K562 (cell line): ENCODE measurements around the gene TTC13. TPM values are rescaled to one million over a fixed set of nuclear protein-coding genes. Genes with fewer than 3 reads are reported as not detected.

Source experiments
- ATAC-seq: fragments of 200-7000 bp; cut with Tn5 transposase; 3 replicates; pipeline ENCODE4 v1.9.1; 2020; ENCODE audit warnings: moderate library complexity
- BruUV-seq: library from RNA; stranded (reverse); fragments of 400-500 nt; replicated peaks from 2 replicates; lab custom pipeline; 2021; lab: Mats Ljungman, UMichigan
- CTCF ChIA-PET: fragments of 300-600 bp; formaldehyde crosslinking; extraction: SDS; loops from one replicate; lab custom pipeline; 2021; ENCODE audit warnings: low intra/inter-chr PET ratio; lab: Yijun Ruan, JAX
- POLR2A ChIA-PET: fragments of 300-600, 350-650 bp; sonication (Branson Sonifier 250); formaldehyde crosslinking; extraction: SDS; loops from one replicate; lab custom pipeline; 2021; ENCODE audit warnings: antibody characterized with exemption, inconsistent platforms; lab: Yijun Ruan, JAX
- DNase-seq, 4 experiments: peaks; one replicate each; pipeline versions ENCODE4 v3.0.0 to v3.0.0-alpha.2; 2011 to 2018; ENCODE audit warnings: low spot score in 3 of 4, mixed read lengths in 3 of 4; ENCODE audit errors: extremely low read depth in 1 of 4
- FAIRE-seq: peaks from 2 replicates; lab custom pipeline; 2011; peaks lifted over from hg19 to GRCh38; lab: Jason Lieb, UNC
- H2AFZ ChIP-seq: 2 replicates; pipeline ENCODE4 v1.6.0; 2011; ENCODE audit warnings: low read depth, low read length, control low read depth, inconsistent platforms
- H3K27ac ChIP-seq: fragments of 200-600 bp; 3 replicates; pipeline ENCODE4 v1.8.0; 2011; ENCODE audit warnings: low read depth, mild to moderate bottlenecking, control low read depth, inconsistent platforms, low read length, moderate library complexity, mixed read lengths; ENCODE audit errors: extremely low read depth
- H3K27me3 ChIP-seq, 2 experiments: fragments of 300-600 bp in 1 of 2; 2 replicates in 1 of 2; 3 replicates in 1 of 2; pipeline versions ENCODE4 v1.6.0 to v1.8.0; 2011; ENCODE audit warnings: inconsistent platforms in 2 of 2, low read length in 2 of 2, mild to moderate bottlenecking in 1 of 2, mixed read lengths in 1 of 2, moderate library complexity in 1 of 2; ENCODE audit not compliant: control insufficient read depth in 2 of 2, insufficient read depth in 2 of 2
- H3K36me3 ChIP-seq: fragments of 300-600 bp; 3 replicates; pipeline ENCODE4 v1.8.0; 2011; ENCODE audit warnings: mild to moderate bottlenecking, low read length, inconsistent platforms; ENCODE audit not compliant: control insufficient read depth, insufficient read depth
- H3K4me1 ChIP-seq, 2 experiments: fragments of 200-600 bp in 1 of 2; replicated peaks in 1 of 2; 2 replicates in 1 of 2; 3 replicates in 1 of 2; pipeline versions ENCODE4 v1.5.1 to v1.8.0; 2011; ENCODE audit warnings: inconsistent platforms in 2 of 2, low read length in 2 of 2, mild to moderate bottlenecking in 1 of 2, mixed read lengths in 1 of 2, moderate library complexity in 1 of 2; ENCODE audit not compliant: control insufficient read depth in 2 of 2, insufficient read depth in 2 of 2
- H3K4me2 ChIP-seq: 2 replicates; pipeline ENCODE4 v1.6.1; 2011; ENCODE audit warnings: low read length, control low read depth, inconsistent platforms, mixed read lengths; ENCODE audit not compliant: insufficient read depth
- H3K4me3 ChIP-seq: fragments of 200-600 bp; sonication (generic), shearing (Covaris generic); 2 replicates; pipeline ENCODE4 v1.5.1; 2016; ENCODE audit warnings: control low read depth, inconsistent platforms
- H3K79me2 ChIP-seq: fragments of 200-600 bp; 3 replicates; pipeline ENCODE4 v1.8.0; 2011; ENCODE audit warnings: low read length, inconsistent platforms; ENCODE audit not compliant: control insufficient read depth, insufficient read depth
- H3K9ac ChIP-seq, 2 experiments: 2 replicates each; pipeline versions ENCODE4 v1.6.0 to v1.6.1; 2011; ENCODE audit warnings: low read depth in 2 of 2, low read length in 2 of 2, control low read depth in 1 of 2, inconsistent platforms in 1 of 2, mild to moderate bottlenecking in 1 of 2, mixed read lengths in 1 of 2; ENCODE audit not compliant: insufficient read depth in 1 of 2
- H3K9me1 ChIP-seq: one replicate; pipeline ENCODE4 v1.6.0; 2011; ENCODE audit warnings: inconsistent platforms, mild to moderate bottlenecking, low read length, moderate library complexity; ENCODE audit not compliant: control insufficient read depth, insufficient read depth
- H3K9me3 ChIP-seq: replicated peaks from 2 replicates; pipeline ENCODE4 v1.5.1; 2011; ENCODE audit warnings: low read depth, low read length, inconsistent platforms; ENCODE audit not compliant: control insufficient read depth, insufficient read depth
- H4K20me1 ChIP-seq: replicated peaks from 2 replicates; pipeline ENCODE4 v1.6.1; 2011; ENCODE audit warnings: low read length, inconsistent platforms, mixed read lengths; ENCODE audit not compliant: control insufficient read depth, insufficient read depth
- ASH1L ChIP-seq: fragments of 450-650 bp; IDR thresholded peaks from 2 replicates; pipeline ENCODE4 v1.6.1; 2018; ENCODE audit warnings: borderline replicate concordance, mild to moderate bottlenecking, low read depth; ENCODE audit not compliant: partially characterized antibody
- CBX8 ChIP-seq: fragments of 200-600 bp; sonication (generic); IDR thresholded peaks from 2 replicates; pipeline ENCODE4 v1.6.1; 2012; ENCODE audit warnings: borderline replicate concordance, mixed run types, low read depth, mild to moderate bottlenecking, moderate library complexity, mixed read lengths, low read length, control low read depth, inconsistent platforms; ENCODE audit not compliant: poor library complexity, severe bottlenecking; ENCODE audit errors: extremely low read depth
- CREBBP ChIP-seq: IDR thresholded peaks from one replicate; pipeline ENCODE4 v1.6.1; 2012; ENCODE audit warnings: low read depth, mild to moderate bottlenecking, control low read depth, inconsistent platforms, low read length
- DMBX1 ChIP-seq: fragments of 250-450 bp; sonication (Bioruptor Pico); IDR thresholded peaks from 2 replicates; pipeline ENCODE4 v1.8.0; 2022; ENCODE audit warnings: inconsistent platforms, mild to moderate bottlenecking, moderate library complexity, borderline replicate concordance
- E2F5 ChIP-seq: sonication (generic); formaldehyde crosslinking; IDR thresholded peaks from 2 replicates; pipeline ENCODE4 v1.8.0; 2022; ENCODE audit warnings: mild to moderate bottlenecking, missing genetic modification reagents
- HDAC6 ChIP-seq: IDR thresholded peaks from 2 replicates; pipeline ENCODE4 v1.6.1; 2012; ENCODE audit warnings: low read depth, mild to moderate bottlenecking, control low read depth, inconsistent platforms, low read length, moderate library complexity
- KLF10 ChIP-seq: fragments of 250-450 bp; sonication (Bioruptor Pico); IDR thresholded peaks from 2 replicates; pipeline ENCODE4 v1.6.1; 2021; ENCODE audit warnings: matching md5 sums
- LARP7 ChIP-seq: fragments of 450-650 bp; IDR thresholded peaks from 2 replicates; pipeline ENCODE4 v1.6.1; 2016
- PATZ1 ChIP-seq: fragments of 250-450 bp; sonication (Bioruptor Pico); IDR thresholded peaks from 2 replicates; pipeline ENCODE4 v1.5.0; 2020; ENCODE audit warnings: mild to moderate bottlenecking, borderline replicate concordance
- PKNOX1 ChIP-seq: fragments of 450-650 bp; IDR thresholded peaks from 2 replicates; pipeline ENCODE4 v1.6.1; 2016
- SP1 ChIP-seq: sonication (generic); formaldehyde crosslinking; IDR thresholded peaks from 2 replicates; pipeline ENCODE4 v1.8.1; 2022; ENCODE audit warnings: mild to moderate bottlenecking, missing genetic modification reagents
- TBP ChIP-seq: optimal IDR thresholded peaks from 2 replicates; pipeline ENCODE3; 2011; ENCODE audit warnings: low read depth, low read length, improper control_type of control experiment
- TRIM25 ChIP-seq: fragments of 450-650 bp; IDR thresholded peaks from 2 replicates; pipeline ENCODE4 v1.7.0; 2016; ENCODE audit warnings: borderline replicate concordance
- U2AF1 ChIP-seq: fragments of 200-400 bp; formaldehyde crosslinking; optimal IDR thresholded peaks from 2 replicates; pipeline ENCODE3; 2017; ENCODE audit warnings: mild to moderate bottlenecking, low read depth, low read length, moderate library complexity
- WHSC1 ChIP-seq: IDR thresholded peaks from one replicate; pipeline ENCODE4 v1.6.1; 2012; ENCODE audit warnings: low read length, control low read depth, inconsistent platforms
- ZKSCAN1 ChIP-seq: fragments of 150-350 bp; IDR thresholded peaks from 2 replicates; pipeline ENCODE4 v1.6.1; 2016; ENCODE audit warnings: low read depth, low read length
- ZNF764 ChIP-seq: fragments of 250-450 bp; sonication (Bioruptor Pico); IDR thresholded peaks from 2 replicates; pipeline ENCODE4 v1.4.0; 2020; ENCODE audit warnings: low read depth, mild to moderate bottlenecking, moderate library complexity
- in situ Hi-C: fragments of 300-500 bp; cut with MboI; formaldehyde crosslinking; loops from 4 replicates; pipeline ENCODE4 v1.15.0; 2018; ENCODE audit warnings: inconsistent platforms, mixed read lengths
- intact Hi-C: fragments of 100-400 bp; cut with micrococcal nuclease; formaldehyde crosslinking; loops from 2 replicates; pipeline ENCODE4 v1.14.2; 2022
- polyA plus RNA-seq, 8 experiments: library from polyadenylated mRNA; depleted of rRNA in 4 of 8; stranded (reverse) in 5 of 8; unstranded in 3 of 8; fragments of >200 nt; fragmentation: Nextera tagmentation in 2 of 8; fragmentation: Illumina TruSeq in 1 of 8; extraction: Ambion mirVana in 2 of 8; extraction: Trizol in 1 of 8; gene quantifications; 2 replicates each; pipeline versions ENCODE4 v1.2.1 to v1.2.3, GENCODE V29; 2011 to 2014; ENCODE audit warnings: inconsistent platforms in 1 of 8, missing spikeins in 1 of 8
- total RNA-seq, 7 experiments: library from RNA; depleted of rRNA in 6 of 7; stranded (reverse); fragments of >200 nt in 6 of 7; fragmentation: Illumina TruSeq in 2 of 7; extraction: Trizol in 2 of 7; gene quantifications; 2 replicates each; pipeline versions ENCODE4 v1.2.1 to v1.2.3, GENCODE V29; 2011 to 2021; ENCODE audit warnings: low replicate concordance in 1 of 7

Gene TTC13
- total and polyA plus RNA-seq, 9 of the 15 experiments (the other 6 are each of a cell fraction or from before 2014, with no cell fraction given), result 1.7 to 13.8 (median 9.6) TPM

- ATAC-seq (no peak), FAIRE-seq (no peak), DNase-seq (no peak)
- Histone ChIP-seq H3K9ac (no peak overlapping the region), H3K9me3 (no peaks in the 10 kb centered on the region), H3K27ac (no peak overlapping the region), H2AFZ (no peak overlapping the region), H3K4me2 (no peak overlapping the region), H3K9me1 (no peaks in the 10 kb centered on the region), H3K27me3 (no peaks in the 10 kb centered on the region), H3K79me2 (no peaks in the 10 kb centered on the region), H4K20me1 (no peaks in the 10 kb centered on the region), H3K4me1 (peaks cover 0 to 9% of the 10 kb centered on the region in 2 experiments; a peak in 3 of 5 replicates), H3K4me3 (no peak overlapping the region), H3K36me3 (peaks cover 6% of the 10 kb centered on the region)
- ChIA-PET CTCF (interaction anchor here (1.0 kb wide), 1 partner anchor 297 kb away, joined by 3 read pairs; no protein-coding TSS in a partner anchor), POLR2A (interaction anchor here (1.2 kb wide), 1 partner anchor 14 kb away, joined by 3 read pairs; no protein-coding TSS in a partner anchor)
- no TSS peak for BruUV-seq
- intact Hi-C loops (loop anchor here (5.0 to 10.0 kb wide), 2 partner anchors 283 to 680 kb away; no protein-coding TSS in a partner anchor), in situ Hi-C loops (no loop called here)
- TF ChIP-seq CREBBP (no peak), KLF10 (CRISPR knock-in tag) (no peak), E2F5 (CRISPR knock-in tag) (no peak), ASH1L (no peak), ZKSCAN1 (no peak), PKNOX1 (no peak), HDAC6 (no peak), ZNF764 (CRISPR knock-in tag) (no peak), DMBX1 (no peak), WHSC1 (no peak), CBX8 (no peak), TRIM25 (no peak), LARP7 (no peak), PATZ1 (CRISPR knock-in tag) (no peak), U2AF1 (no peak), TBP (no peak), SP1 (CRISPR knock-in tag) (no peak)
Measured at GRCh38 chr1:230915078-230915477, 63.6 kb downstream of the TTC13 start.
